ENCODE measurements around the gene DOK5.

DNA sequence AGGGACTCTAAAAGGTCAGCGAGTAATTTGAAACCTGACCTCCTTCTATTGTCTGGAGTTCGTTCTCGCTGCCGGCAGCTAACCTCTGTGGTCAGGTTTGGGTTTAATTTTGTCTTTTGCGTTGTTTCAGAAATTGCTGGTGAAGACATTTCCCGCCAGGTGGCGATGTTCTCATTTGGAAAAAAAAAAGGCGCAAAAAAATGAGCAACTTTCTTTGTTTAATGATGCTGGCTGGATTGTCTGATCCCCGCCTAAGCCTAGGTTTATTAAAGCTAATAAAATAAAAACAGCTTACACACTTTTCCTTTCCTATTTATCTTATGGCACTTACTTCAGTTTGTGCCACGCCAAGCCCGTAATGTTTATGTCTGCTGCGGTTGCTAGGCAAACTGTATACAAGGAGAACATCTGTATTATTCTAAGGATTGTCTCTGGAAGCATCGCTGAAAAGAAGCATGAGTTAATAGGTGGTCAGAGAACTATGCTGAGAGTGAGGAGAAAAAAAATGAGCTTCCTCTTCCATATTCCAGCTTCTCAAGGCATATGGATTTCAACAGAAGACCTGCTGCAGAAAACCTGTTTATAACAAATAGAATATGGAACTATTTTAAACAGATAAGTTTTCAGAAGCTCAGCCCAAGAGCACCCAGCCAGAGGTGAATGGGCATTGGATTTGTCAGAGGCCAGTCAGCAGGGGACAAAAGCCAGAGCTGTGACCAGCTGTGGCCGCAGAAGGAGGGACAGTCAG lies 205.7 kb downstream of the DOK5 start:
- TF ChIP-seq POLR2A (IDR thresholded peaks at IDR 0.05; ENCODE audit: extremely low read depth, insufficient read length) (no peak), CTCF (IDR thresholded peaks at IDR 0.05; ENCODE audit: low read depth, low read length) (peak; percentile 65), MAX (IDR thresholded peaks at IDR 0.05; ENCODE audit: low read depth, low read length) (no peak)

Measured in NB4 (cell line).